ENCODE data around the gene RIPOR2. TPM values are rescaled to one million over a fixed set of nuclear protein-coding genes. Genes with fewer than 3 reads are reported as not detected.

The RIPOR2 gene
- total and polyA plus RNA-seq, 10 of the 15 experiments (the other 5 are each of a cell fraction or from before 2014, with no cell fraction given), result 22.2 to 48.2 (median 34.7) TPM

DNA sequence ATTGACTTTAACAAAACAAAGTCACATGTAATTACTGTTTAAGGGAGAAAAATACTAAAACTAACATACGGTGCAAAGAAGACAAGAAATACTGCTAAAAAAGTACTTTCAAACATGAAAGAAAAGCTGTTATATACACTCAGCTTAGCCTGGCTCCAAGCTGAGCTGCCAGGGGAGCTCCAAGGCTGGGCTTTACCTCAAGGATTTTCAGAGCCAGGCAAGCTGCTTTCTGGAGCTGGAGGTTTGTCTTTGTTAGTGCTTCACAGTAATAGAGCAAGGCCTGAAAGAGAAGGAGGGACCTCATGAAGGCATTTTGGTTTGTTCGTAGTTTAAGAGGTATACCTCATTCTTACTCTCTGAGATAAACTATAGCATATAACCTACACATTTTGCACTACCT is 117.4 kb downstream of the RIPOR2 start (continued):
- TF ChIP-seq BCLAF1 (IDR thresholded peaks at IDR 0.05), result no peak

GRCh38 chr6:24809728-24810127 is 126.0 kb downstream of the RIPOR2 start:
- no peak overlapping the region for H3K9ac ChIP-seq (ENCODE audit: control insufficient read depth, insufficient read depth, low read length)
- H3K27ac ChIP-seq (ENCODE audit: control insufficient read depth, insufficient read depth), result no peak overlapping the region
- H4K20me1 ChIP-seq (ENCODE audit: control insufficient read depth, insufficient read depth), result no peaks in the 10 kb centered on the region
- ChIA-PET POLR2A (interaction anchor here (0.6 kb wide), 1 partner anchor 216 kb away, joined by 3 read pairs; no protein-coding TSS in a partner anchor), RAD21 (ENCODE audit: unreplicated experiment) (interaction anchor here (1.0 to 1.2 kb wide), 2 partner anchors 8 to 10 kb away, joined by 3 read pairs; no protein-coding TSS in a partner anchor), CTCF (interaction anchor here (1.2 to 1.5 kb wide), 2 partner anchors 9 to 125 kb away, joined by 3 to 9 read pairs; no protein-coding TSS in a partner anchor), SMC1A (ENCODE audit: uncharacterized antibody, unreplicated experiment) (interaction anchor here (0.8 to 1.1 kb wide), 3 partner anchors 9 to 337 kb away, joined by 3 to 4 read pairs (median 3); no protein-coding TSS in a partner anchor)
- in situ Hi-C loops (cut with MboI) (no loop called here), intact Hi-C loops (cut with micrococcal nuclease; ENCODE audit: unreplicated experiment) (no loop called here)
- H3K4me2 ChIP-seq (ENCODE audit: control insufficient read depth, insufficient read depth), result no peak overlapping the region
- no peak for DNase-seq (ENCODE audit: low read depth, low spot score)
- no peak for ATAC-seq
- TF ChIP-seq NBN (IDR thresholded peaks at IDR 0.05) (no peak), RAD21 (IDR thresholded peaks at IDR 0.05; ENCODE audit: insufficient read depth, low read depth, low read length) (no peak)
- no peak for FAIRE-seq
- no peak overlapping the region for H3K4me3 ChIP-seq
- no peaks in the 10 kb centered on the region for H3K79me2 ChIP-seq (ENCODE audit: control insufficient read depth, insufficient read depth, low read length)
- WGBS (ENCODE audit: insufficient coverage, insufficient replicate concordance, low lambda C conversion rate, missing lambda C conversion rate), result 98% methylated on average over 3 of the region's 3 CpGs
- no peak overlapping the region for H2AFZ ChIP-seq (ENCODE audit: control insufficient read depth, low read depth, low read length)
- H3K9me3 ChIP-seq (replicated peaks; ENCODE audit: control insufficient read depth, insufficient read depth, low read length), result no peaks in the 10 kb centered on the region
- no peaks in the 10 kb centered on the region for H3K27me3 ChIP-seq (replicated peaks in 1 of 2; ENCODE audit: control insufficient read depth in 2 of 2, insufficient read depth in 2 of 2, low read length in 1 of 2)
- no peaks in the 10 kb centered on the region; a peak in 2 of 4 replicates for H3K36me3 ChIP-seq (ENCODE audit: control insufficient read depth in 2 of 2, insufficient read depth in 2 of 2, low read length in 1 of 2)
- BruUV-seq (replicated peaks), result no TSS peak
- no peaks in the 10 kb centered on the region for H3K4me1 ChIP-seq (ENCODE audit: control insufficient read depth, insufficient read depth, low read length)
